Measurements from ENCODE around the gene MAP3K21.

The MAP3K21 gene

GRCh38 chr1:233328142-233328921, 808 bp downstream of the MAP3K21 start:
- Histone ChIP-seq H3K4me1 (ENCODE audit: control insufficient read depth, insufficient read depth, low read length) (peaks cover 2% of the 10 kb centered on the region), H3K27me3 (ENCODE audit: control insufficient read depth, insufficient read depth, low read length) (peaks cover 22% of the 10 kb centered on the region), H3K9ac (ENCODE audit: low read depth, low read length) (no peak overlapping the region), H3K9me3 (ENCODE audit: control insufficient read depth, insufficient read depth, low read length) (no peaks in the 10 kb centered on the region), H3K4me3 (ENCODE audit: low read depth, low read length) (peak overlapping the region; percentile 47), H3K36me3 (ENCODE audit: control insufficient read depth, insufficient read depth, low read length) (no peaks in the 10 kb centered on the region)

GRCh38 chr1:233331676-233332519, 4.4 kb downstream of the MAP3K21 start:
- Histone ChIP-seq H3K36me3 (ENCODE audit: control insufficient read depth, insufficient read depth, low read length) (no peaks in the 10 kb centered on the region), H3K9me3 (ENCODE audit: control insufficient read depth, insufficient read depth, low read length) (no peaks in the 10 kb centered on the region), H3K9ac (ENCODE audit: low read depth, low read length) (no peak overlapping the region), H3K4me1 (ENCODE audit: control insufficient read depth, insufficient read depth, low read length) (peaks cover 2% of the 10 kb centered on the region), H3K4me3 (ENCODE audit: low read depth, low read length) (no peak overlapping the region), H3K27me3 (ENCODE audit: control insufficient read depth, insufficient read depth, low read length) (peaks cover 11% of the 10 kb centered on the region)

- Histone ChIP-seq H3K36me3 (ENCODE audit: control insufficient read depth, insufficient read depth, low read length) (no peaks in the 10 kb centered on the region), H3K27me3 (ENCODE audit: control insufficient read depth, insufficient read depth, low read length) (peaks cover 11% of the 10 kb centered on the region), H3K4me3 (ENCODE audit: low read depth, low read length) (no peak overlapping the region), H3K9ac (ENCODE audit: low read depth, low read length) (no peak overlapping the region), H3K4me1 (ENCODE audit: control insufficient read depth, insufficient read depth, low read length) (peaks cover 2% of the 10 kb centered on the region), H3K9me3 (ENCODE audit: control insufficient read depth, insufficient read depth, low read length) (no peaks in the 10 kb centered on the region)
Observed at GRCh38 chr1:233333086-233333485, 5.6 kb downstream of the MAP3K21 start.

GRCh38 chr1:233334092-233334491, 6.6 kb downstream of the MAP3K21 start:
- H3K4me3 ChIP-seq (ENCODE audit: low read depth, low read length): no peak overlapping the region

GRCh38 chr1:233336554-233337456, 9.3 kb downstream of the MAP3K21 start:
- no peaks in the 10 kb centered on the region for H3K36me3 ChIP-seq (ENCODE audit: control insufficient read depth, insufficient read depth, low read length)
- H3K4me3 ChIP-seq (ENCODE audit: low read depth, low read length): no peak overlapping the region
- no peaks in the 10 kb centered on the region for H3K27me3 ChIP-seq (ENCODE audit: control insufficient read depth, insufficient read depth, low read length)
- H3K4me1 ChIP-seq (ENCODE audit: control insufficient read depth, insufficient read depth, low read length): no peaks in the 10 kb centered on the region
- H3K9ac ChIP-seq (ENCODE audit: low read depth, low read length): no peak overlapping the region
- no peaks in the 10 kb centered on the region for H3K9me3 ChIP-seq (ENCODE audit: control insufficient read depth, insufficient read depth, low read length)

More at GRCh38 chr1:233334092-233334491, 6.6 kb downstream of the MAP3K21 start:
- Histone ChIP-seq H3K27me3 (ENCODE audit: control insufficient read depth, insufficient read depth, low read length) (peaks cover 5% of the 10 kb centered on the region), H3K4me1 (ENCODE audit: control insufficient read depth, insufficient read depth, low read length) (peaks cover 2% of the 10 kb centered on the region), H3K9ac (ENCODE audit: low read depth, low read length) (no peak overlapping the region), H3K36me3 (ENCODE audit: control insufficient read depth, insufficient read depth, low read length) (no peaks in the 10 kb centered on the region), H3K9me3 (ENCODE audit: control insufficient read depth, insufficient read depth, low read length) (no peaks in the 10 kb centered on the region)

- Histone ChIP-seq H3K36me3 (ENCODE audit: control insufficient read depth, insufficient read depth, low read length) (no peaks in the 10 kb centered on the region), H3K9me3 (ENCODE audit: control insufficient read depth, insufficient read depth, low read length) (no peaks in the 10 kb centered on the region), H3K9ac (ENCODE audit: low read depth, low read length) (no peak overlapping the region), H3K4me1 (ENCODE audit: control insufficient read depth, insufficient read depth, low read length) (no peaks in the 10 kb centered on the region), H3K27me3 (ENCODE audit: control insufficient read depth, insufficient read depth, low read length) (no peaks in the 10 kb centered on the region), H3K4me3 (ENCODE audit: low read depth, low read length) (no peak overlapping the region)
Observed at GRCh38 chr1:233337505-233337904, 10.0 kb downstream of the MAP3K21 start.

- Histone ChIP-seq H3K9me3 (ENCODE audit: control insufficient read depth, insufficient read depth, low read length) (no peaks in the 10 kb centered on the region), H3K4me1 (ENCODE audit: control insufficient read depth, insufficient read depth, low read length) (no peaks in the 10 kb centered on the region), H3K9ac (ENCODE audit: low read depth, low read length) (no peak overlapping the region), H3K36me3 (ENCODE audit: control insufficient read depth, insufficient read depth, low read length) (no peaks in the 10 kb centered on the region), H3K4me3 (ENCODE audit: low read depth, low read length) (no peak overlapping the region), H3K27me3 (ENCODE audit: control insufficient read depth, insufficient read depth, low read length) (no peaks in the 10 kb centered on the region)
Observed at GRCh38 chr1:233338102-233338501, 10.6 kb downstream of the MAP3K21 start.

GRCh38 chr1:233340031-233340555, 12.6 kb downstream of the MAP3K21 start:
- H3K4me1 ChIP-seq (ENCODE audit: control insufficient read depth, insufficient read depth, low read length): no peaks in the 10 kb centered on the region
- no peak overlapping the region for H3K4me3 ChIP-seq (ENCODE audit: low read depth, low read length)
- H3K9me3 ChIP-seq (ENCODE audit: control insufficient read depth, insufficient read depth, low read length): no peaks in the 10 kb centered on the region
- H3K9ac ChIP-seq (ENCODE audit: low read depth, low read length): no peak overlapping the region
- no peaks in the 10 kb centered on the region for H3K36me3 ChIP-seq (ENCODE audit: control insufficient read depth, insufficient read depth, low read length)
- H3K27me3 ChIP-seq (ENCODE audit: control insufficient read depth, insufficient read depth, low read length): no peaks in the 10 kb centered on the region

- H3K4me1 ChIP-seq (ENCODE audit: control insufficient read depth, insufficient read depth, low read length): no peaks in the 10 kb centered on the region
- no peaks in the 10 kb centered on the region for H3K36me3 ChIP-seq (ENCODE audit: control insufficient read depth, insufficient read depth, low read length)
- H3K9ac ChIP-seq (ENCODE audit: low read depth, low read length): no peak overlapping the region
- no peaks in the 10 kb centered on the region for H3K9me3 ChIP-seq (ENCODE audit: control insufficient read depth, insufficient read depth, low read length)
- H3K27me3 ChIP-seq (ENCODE audit: control insufficient read depth, insufficient read depth, low read length): no peaks in the 10 kb centered on the region
- H3K4me3 ChIP-seq (ENCODE audit: low read depth, low read length): no peak overlapping the region
Observed at GRCh38 chr1:233340966-233341516, 13.5 kb downstream of the MAP3K21 start.

- H3K27me3 ChIP-seq (ENCODE audit: control insufficient read depth, insufficient read depth, low read length): no peaks in the 10 kb centered on the region
- H3K4me3 ChIP-seq (ENCODE audit: low read depth, low read length): no peak overlapping the region
- H3K36me3 ChIP-seq (ENCODE audit: control insufficient read depth, insufficient read depth, low read length): no peaks in the 10 kb centered on the region
- no peak overlapping the region for H3K9ac ChIP-seq (ENCODE audit: low read depth, low read length)
- no peaks in the 10 kb centered on the region for H3K4me1 ChIP-seq (ENCODE audit: control insufficient read depth, insufficient read depth, low read length)
- no peaks in the 10 kb centered on the region for H3K9me3 ChIP-seq (ENCODE audit: control insufficient read depth, insufficient read depth, low read length)
Observed at GRCh38 chr1:233342086-233342485, 14.6 kb downstream of the MAP3K21 start.

GRCh38 chr1:233343262-233343661, 15.7 kb downstream of the MAP3K21 start:
- Histone ChIP-seq H3K27me3 (ENCODE audit: control insufficient read depth, insufficient read depth, low read length) (no peaks in the 10 kb centered on the region), H3K9ac (ENCODE audit: low read depth, low read length) (no peak overlapping the region), H3K4me1 (ENCODE audit: control insufficient read depth, insufficient read depth, low read length) (no peaks in the 10 kb centered on the region), H3K4me3 (ENCODE audit: low read depth, low read length) (no peak overlapping the region), H3K9me3 (ENCODE audit: control insufficient read depth, insufficient read depth, low read length) (no peaks in the 10 kb centered on the region), H3K36me3 (ENCODE audit: control insufficient read depth, insufficient read depth, low read length) (no peaks in the 10 kb centered on the region)
